GM10266 (cell line): ENCODE measurements around the gene KCTD16.

Source experiments
- DNase-seq: peaks from one replicate; pipeline ENCODE4 v3.0.0; 2012; ENCODE audit errors: extremely low spot score
- CTCF ChIP-seq: IDR thresholded peaks from 2 replicates; pipeline ENCODE4 v1.5.1; 2012; ENCODE audit warnings: mild to moderate bottlenecking, low read depth; ENCODE audit not compliant: control insufficient read depth, insufficient read depth; ENCODE audit errors: missing control alignments

KCTD16 gene

DNA sequence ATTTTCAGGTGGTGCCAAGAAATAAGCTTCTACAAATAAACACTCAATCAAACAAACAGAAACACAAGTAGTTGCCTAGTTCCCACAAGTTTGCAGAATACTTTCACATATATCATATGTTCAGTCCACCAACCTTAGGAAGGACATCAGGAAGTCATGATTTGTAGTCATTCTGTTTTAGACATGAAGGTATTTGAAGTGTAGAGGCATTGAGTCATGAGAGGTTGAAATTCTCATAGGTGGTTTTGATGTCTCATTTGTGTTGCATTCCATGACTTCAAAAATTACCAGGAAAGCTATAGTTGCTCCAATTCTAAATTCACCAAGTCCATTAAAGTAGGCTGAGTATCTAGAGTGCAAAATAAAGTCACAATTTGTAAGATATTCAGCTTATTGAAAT, 159.0 kb downstream of the KCTD16 start:
- DNase-seq = no peak
- no peak for TF ChIP-seq CTCF

DNA sequence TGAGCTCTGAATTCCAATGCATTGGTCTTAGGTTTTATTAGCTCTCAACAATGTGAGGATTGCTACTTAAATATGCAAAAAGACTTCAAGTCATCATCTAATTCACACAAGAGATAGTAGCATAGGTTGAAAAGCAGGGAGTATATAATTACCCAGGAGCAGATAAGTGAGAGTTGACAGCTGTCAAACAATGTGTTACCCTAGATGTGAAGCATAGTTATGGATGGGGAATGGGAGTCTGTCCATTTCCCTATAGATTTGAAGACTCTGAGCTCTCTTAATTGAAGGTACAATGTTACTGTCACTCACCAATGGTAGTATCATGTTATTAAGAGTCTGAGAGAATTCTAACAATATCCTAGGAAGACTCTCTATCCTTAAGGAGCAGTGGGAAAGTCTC, 160.7 kb downstream of the KCTD16 start:
- no peak for DNase-seq

GRCh38 chr5:144332265-144332664, 161.6 kb downstream of the KCTD16 start:
- TF ChIP-seq CTCF = peak; percentile 6
- no peak for DNase-seq

More for the DNA sequence above, 160.7 kb downstream of the KCTD16 start:
- TF ChIP-seq CTCF = no peak

DNA sequence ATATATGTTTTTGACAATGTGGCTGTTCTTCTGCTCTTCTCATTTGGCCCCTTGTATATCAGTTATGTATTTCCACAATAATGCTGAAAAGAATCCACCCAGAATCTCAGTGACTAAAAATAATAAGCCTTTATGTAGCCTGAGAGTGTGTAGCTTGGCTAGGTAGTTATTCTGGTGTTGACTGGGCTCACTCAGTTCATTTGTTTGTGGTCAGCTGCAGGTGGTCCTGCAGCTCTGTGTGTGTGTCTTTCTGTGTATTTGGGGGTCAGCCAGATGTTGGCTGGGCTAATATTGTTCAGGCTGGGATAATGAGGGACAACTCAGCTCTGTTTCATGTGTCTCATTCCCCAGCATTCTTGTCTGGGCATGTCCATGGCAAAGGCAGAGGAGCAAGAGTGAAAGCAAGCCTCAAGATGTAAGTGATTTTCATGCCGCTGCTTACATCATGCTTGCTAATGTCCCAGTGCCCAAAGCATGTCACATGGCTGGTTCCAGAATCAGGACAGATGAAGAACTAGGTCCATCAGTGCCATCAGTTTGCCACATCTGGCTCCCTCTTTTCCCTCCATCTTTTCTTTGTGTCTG, 162.8 kb downstream of the KCTD16 start:
- DNase-seq = no peak
- no peak for TF ChIP-seq CTCF

DNA sequence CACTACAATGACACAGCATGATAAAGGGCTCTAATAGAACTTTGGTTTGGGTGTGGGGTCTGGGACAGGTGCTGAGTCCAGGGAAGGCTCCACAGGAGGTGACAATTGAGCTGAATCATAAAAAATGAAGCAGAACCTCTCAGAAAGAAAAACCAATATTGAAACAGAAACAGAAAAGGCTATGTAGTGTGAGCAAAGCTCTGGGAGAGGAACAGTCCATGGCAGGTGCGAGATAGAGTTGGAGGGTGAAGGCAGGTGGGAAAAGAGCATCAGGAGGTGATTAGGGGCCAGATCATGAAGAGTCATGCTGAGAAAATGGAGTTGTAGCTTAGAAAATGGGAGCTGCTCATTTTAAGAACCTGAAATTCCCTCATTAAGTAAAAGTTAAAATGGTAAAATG, 164.9 kb downstream of the KCTD16 start:
- no peak for DNase-seq
- TF ChIP-seq CTCF = no peak

- DNase-seq = no peak
- TF ChIP-seq CTCF = no peak
These were observed 165.7 kb downstream of the KCTD16 start for GRCh38 chr5:144336191-144336961.

GRCh38 chr5:144352330-144352729, 181.7 kb downstream of the KCTD16 start:
- DNase-seq = no peak
- TF ChIP-seq CTCF = no peak
